HEK293 (cell line): Measurements from ENCODE around the gene LARGE1.

ENCODE experiments used
- CTCF ChIA-PET: fragments of 350-600 bp; formaldehyde crosslinking; extraction: SDS; loops from one replicate; lab custom pipeline; 2021; ENCODE audit warnings: antibody characterized with exemption; lab: Yijun Ruan, JAX
- POLR2A ChIA-PET: fragments of 300-600 bp; formaldehyde crosslinking; extraction: SDS; loops from one replicate; lab custom pipeline; 2020; ENCODE audit warnings: antibody characterized with exemption, inconsistent platforms; lab: Yijun Ruan, JAX
- H3K27ac ChIP-seq: fragments of 200-500 bp; sonication (Bioruptor generic); 2 replicates; pipeline ENCODE4 v1.5.1; 2014; ENCODE audit warnings: low read depth, low read length, control low read depth, inconsistent platforms; ENCODE audit errors: extremely low read depth
- H3K36me3 ChIP-seq, 2 experiments: fragments of 200-500 bp in 1 of 2; sonication (Bioruptor generic) in 1 of 2; 1 replicate in 1 of 2; 2 replicates in 1 of 2; pipeline ENCODE4 v1.5.1; 2014 to 2017; ENCODE audit warnings: inconsistent platforms in 2 of 2, low read length in 2 of 2; ENCODE audit not compliant: control insufficient read depth in 2 of 2, insufficient read depth in 1 of 2
- H3K4me1 ChIP-seq: fragments of 200-500 bp; sonication (Bioruptor generic); 2 replicates; pipeline ENCODE4 v1.5.1; 2014; ENCODE audit warnings: mild to moderate bottlenecking, low read length, inconsistent platforms; ENCODE audit not compliant: control insufficient read depth, insufficient read depth
- H3K4me3 ChIP-seq: 2 replicates; pipeline ENCODE4 v1.5.1; 2011; ENCODE audit warnings: low read depth, mild to moderate bottlenecking, control low read depth, low read length, moderate library complexity
- H3K9me3 ChIP-seq: fragments of 200-500 bp; sonication (Bioruptor generic); 2 replicates; pipeline ENCODE4 v1.5.1; 2014; ENCODE audit warnings: low read depth, low read length, inconsistent platforms; ENCODE audit not compliant: control insufficient read depth, insufficient read depth
- ELK4 ChIP-seq: IDR thresholded peaks from 2 replicates; pipeline ENCODE4 v1.6.1; 2011; ENCODE audit warnings: mild to moderate bottlenecking, low read depth, low read length, borderline replicate concordance
- GLI4 ChIP-seq: fragments of 450-650 bp; formaldehyde crosslinking; IDR thresholded peaks from 2 replicates; pipeline ENCODE4 v1.5.1; 2016; ENCODE audit warnings: missing biosample characterization, missing genetic modification characterization
- PRDM1 ChIP-seq: fragments of 450-650 bp; formaldehyde crosslinking; IDR thresholded peaks from 2 replicates; pipeline ENCODE4; 2016; ENCODE audit warnings: missing biosample characterization, missing genetic modification characterization
- SP2 ChIP-seq: fragments of 450-650 bp; formaldehyde crosslinking; IDR thresholded peaks from 2 replicates; pipeline ENCODE4 v1.5.1; 2016; ENCODE audit warnings: missing biosample characterization, missing genetic modification characterization
- ZBTB7A ChIP-seq: fragments of 450-650 bp; formaldehyde crosslinking; IDR thresholded peaks from 2 replicates; pipeline ENCODE4 v1.5.1; 2016; ENCODE audit warnings: low read depth, missing biosample characterization, missing genetic modification characterization
- ZFHX2 ChIP-seq: fragments of 450-650 bp; formaldehyde crosslinking; conservative IDR thresholded peaks from 2 replicates; pipeline ENCODE4 v1.5.1; 2016; ENCODE audit warnings: missing biosample characterization, missing genetic modification characterization
- ZFP37 ChIP-seq: fragments of 450-650 bp; formaldehyde crosslinking; IDR thresholded peaks from 2 replicates; pipeline ENCODE4 v1.5.1; 2016; ENCODE audit warnings: missing biosample characterization, missing genetic modification characterization
- ZIC2 ChIP-seq: fragments of 450-650 bp; formaldehyde crosslinking; IDR thresholded peaks from 2 replicates; pipeline ENCODE4 v1.5.1; 2016; ENCODE audit warnings: missing biosample characterization, missing genetic modification characterization
- ZNF292 ChIP-seq: fragments of 450-650 bp; formaldehyde crosslinking; IDR thresholded peaks from 2 replicates; pipeline ENCODE4 v1.5.1; 2016; ENCODE audit warnings: low read depth, missing biosample characterization, missing genetic modification characterization, borderline replicate concordance
- ZNF473 ChIP-seq: fragments of 450-650 bp; formaldehyde crosslinking; IDR thresholded peaks from 2 replicates; pipeline ENCODE4 v1.5.1; 2017; ENCODE audit warnings: missing biosample characterization, missing genetic modification characterization
- ZNF776 ChIP-seq: fragments of 450-650 bp; formaldehyde crosslinking; IDR thresholded peaks from 2 replicates; pipeline ENCODE4 v1.5.0; 2017; ENCODE audit warnings: missing biosample characterization, missing genetic modification characterization, borderline replicate concordance
- TF ChIP-seq, protein P1 (sequence below): fragments of 450-650 bp; formaldehyde crosslinking; IDR thresholded peaks from 2 replicates; pipeline ENCODE4 v1.5.1; 2016; ENCODE audit warnings: missing biosample characterization, missing genetic modification characterization
- TF ChIP-seq, protein P2 (sequence below): fragments of 450-650 bp; formaldehyde crosslinking; IDR thresholded peaks from 2 replicates; pipeline ENCODE4 v1.5.1; 2017; ENCODE audit warnings: missing biosample characterization, missing genetic modification characterization
- TF ChIP-seq, protein P3 (sequence below): fragments of 450-650 bp; formaldehyde crosslinking; IDR thresholded peaks from 2 replicates; pipeline ENCODE4 v1.5.1; 2016; ENCODE audit warnings: missing biosample characterization, missing genetic modification characterization
- TF ChIP-seq, protein P4 (sequence below): fragments of 450-650 bp; formaldehyde crosslinking; IDR thresholded peaks from 2 replicates; pipeline ENCODE4 v1.5.1; 2016; ENCODE audit warnings: missing biosample characterization, missing genetic modification characterization

LARGE1 gene

GRCh38 chr22:33853200-33854097 is 66.8 kb downstream of the LARGE1 start:
- POLR2A ChIA-PET = interaction anchor here (0.5 to 0.7 kb wide), 2 partner anchors 772 to 1922 kb away, joined by 4 to 7 read pairs; no protein-coding TSS in a partner anchor
- TF ChIP-seq ZNF776 (no peak), ZIC2 (tag by site-specific recombination) (peak; percentile 35; the same call in 1 of the 2 replicates)
- TF ChIP-seq, protein P1, sequence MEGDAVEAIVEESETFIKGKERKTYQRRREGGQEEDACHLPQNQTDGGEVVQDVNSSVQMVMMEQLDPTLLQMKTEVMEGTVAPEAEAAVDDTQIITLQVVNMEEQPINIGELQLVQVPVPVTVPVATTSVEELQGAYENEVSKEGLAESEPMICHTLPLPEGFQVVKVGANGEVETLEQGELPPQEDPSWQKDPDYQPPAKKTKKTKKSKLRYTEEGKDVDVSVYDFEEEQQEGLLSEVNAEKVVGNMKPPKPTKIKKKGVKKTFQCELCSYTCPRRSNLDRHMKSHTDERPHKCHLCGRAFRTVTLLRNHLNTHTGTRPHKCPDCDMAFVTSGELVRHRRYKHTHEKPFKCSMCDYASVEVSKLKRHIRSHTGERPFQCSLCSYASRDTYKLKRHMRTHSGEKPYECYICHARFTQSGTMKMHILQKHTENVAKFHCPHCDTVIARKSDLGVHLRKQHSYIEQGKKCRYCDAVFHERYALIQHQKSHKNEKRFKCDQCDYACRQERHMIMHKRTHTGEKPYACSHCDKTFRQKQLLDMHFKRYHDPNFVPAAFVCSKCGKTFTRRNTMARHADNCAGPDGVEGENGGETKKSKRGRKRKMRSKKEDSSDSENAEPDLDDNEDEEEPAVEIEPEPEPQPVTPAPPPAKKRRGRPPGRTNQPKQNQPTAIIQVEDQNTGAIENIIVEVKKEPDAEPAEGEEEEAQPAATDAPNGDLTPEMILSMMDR (tag by site-specific recombination) = no peak
- Histone ChIP-seq H3K9me3 (no peaks in the 10 kb centered on the region), H3K4me3 (no peak overlapping the region), H3K27ac (no peak overlapping the region), H3K36me3 (no peaks in the 10 kb centered on the region), H3K4me1 (peaks cover 15% of the 10 kb centered on the region)
- CTCF ChIA-PET = no interaction called here

DNA sequence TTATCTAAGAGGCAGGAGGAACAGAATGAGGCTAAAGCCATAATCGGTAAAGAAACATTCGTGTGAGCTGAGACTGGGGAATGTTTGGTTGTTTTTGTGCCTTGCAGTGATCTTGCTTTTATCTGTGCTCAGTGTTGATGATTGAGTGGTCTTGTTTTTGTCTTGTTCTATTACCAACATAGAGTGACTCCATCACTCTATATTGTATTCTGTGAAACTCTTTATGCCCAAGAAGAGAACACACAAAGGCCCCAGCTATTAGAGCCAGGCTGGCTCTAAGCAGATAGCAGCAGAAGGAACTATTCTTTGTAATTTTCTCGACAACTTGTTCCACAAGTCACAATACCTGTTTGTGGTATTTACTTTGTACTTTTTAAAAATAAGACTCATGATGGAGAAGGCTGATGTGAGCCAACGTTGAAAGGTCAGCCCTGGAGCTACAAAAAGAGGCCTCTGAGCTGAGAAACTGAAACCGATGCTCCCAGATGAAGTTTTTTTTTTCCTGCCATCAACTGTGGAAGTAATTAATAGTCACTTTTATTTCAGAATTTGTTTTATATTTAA is 68.4 kb downstream of the LARGE1 start:
- Histone ChIP-seq H3K4me3 (no peak overlapping the region), H3K9me3 (no peaks in the 10 kb centered on the region), H3K27ac (no peak overlapping the region)
- ChIA-PET CTCF (interaction anchor here (0.6 kb wide), 1 partner anchor 107 kb away, joined by 4 read pairs; no protein-coding TSS in a partner anchor), POLR2A (interaction anchor here (1.2 kb wide), 1 partner anchor 11 kb away, joined by 3 read pairs; no protein-coding TSS in a partner anchor)
- TF ChIP-seq, protein P2, sequence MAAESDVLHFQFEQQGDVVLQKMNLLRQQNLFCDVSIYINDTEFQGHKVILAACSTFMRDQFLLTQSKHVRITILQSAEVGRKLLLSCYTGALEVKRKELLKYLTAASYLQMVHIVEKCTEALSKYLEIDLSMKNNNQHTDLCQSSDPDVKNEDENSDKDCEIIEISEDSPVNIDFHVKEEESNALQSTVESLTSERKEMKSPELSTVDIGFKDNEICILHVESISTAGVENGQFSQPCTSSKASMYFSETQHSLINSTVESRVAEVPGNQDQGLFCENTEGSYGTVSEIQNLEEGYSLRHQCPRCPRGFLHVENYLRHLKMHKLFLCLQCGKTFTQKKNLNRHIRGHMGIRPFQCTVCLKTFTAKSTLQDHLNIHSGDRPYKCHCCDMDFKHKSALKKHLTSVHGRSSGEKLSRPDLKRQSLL (tag by site-specific recombination) = 0 out of 2 replicates have a peak, but pooled peaks have one; percentile 24
- TF ChIP-seq ZBTB7A (tag by site-specific recombination) = no peak
- TF ChIP-seq, all 188 proteins: peak for 1
- no peaks in the 10 kb centered on the region for H3K36me3 ChIP-seq
- H3K4me1 ChIP-seq = peaks cover 15% of the 10 kb centered on the region

DNA sequence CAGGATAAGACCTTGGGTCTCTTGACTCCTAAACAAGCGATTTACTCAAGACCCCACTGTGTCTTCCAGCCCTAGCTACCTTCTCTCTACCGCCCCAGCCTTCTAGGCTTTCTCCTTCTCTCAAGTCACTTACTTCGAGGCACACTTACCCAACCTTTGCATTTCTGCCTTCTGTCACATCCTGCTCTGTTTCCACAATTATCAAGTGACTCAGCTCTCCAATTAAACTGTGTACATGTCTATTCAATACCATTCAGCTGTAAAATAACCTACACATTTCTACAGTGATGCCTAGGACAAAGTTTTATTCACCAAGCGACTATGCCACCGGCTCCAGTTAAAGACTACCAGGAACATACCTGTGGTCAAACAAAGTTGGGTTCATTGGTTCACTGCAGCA is 69.0 kb downstream of the LARGE1 start:
- Histone ChIP-seq H3K36me3 (no peaks in the 10 kb centered on the region), H3K4me1 (peaks cover 15% of the 10 kb centered on the region), H3K9me3 (no peaks in the 10 kb centered on the region), H3K27ac (no peak overlapping the region), H3K4me3 (no peak overlapping the region)
- CTCF ChIA-PET = interaction anchor here (0.6 to 0.7 kb wide), 2 partner anchors 14 to 244 kb away, joined by 3 read pairs; no protein-coding TSS in a partner anchor
- POLR2A ChIA-PET = interaction anchor here (1.2 kb wide), 1 partner anchor 11 kb away, joined by 3 read pairs; no protein-coding TSS in a partner anchor
- TF ChIP-seq ELK4 (no peak), ZNF473 (tag by site-specific recombination) (no peak), ZFHX2 (tag by site-specific recombination) (no peak), ZNF292 (tag by site-specific recombination) (no peak), SP2 (tag by site-specific recombination) (no peak), GLI4 (no peak), ZFP37 (tag by site-specific recombination) (no peak), PRDM1 (tag by site-specific recombination) (no peak)
- TF ChIP-seq, protein P3, sequence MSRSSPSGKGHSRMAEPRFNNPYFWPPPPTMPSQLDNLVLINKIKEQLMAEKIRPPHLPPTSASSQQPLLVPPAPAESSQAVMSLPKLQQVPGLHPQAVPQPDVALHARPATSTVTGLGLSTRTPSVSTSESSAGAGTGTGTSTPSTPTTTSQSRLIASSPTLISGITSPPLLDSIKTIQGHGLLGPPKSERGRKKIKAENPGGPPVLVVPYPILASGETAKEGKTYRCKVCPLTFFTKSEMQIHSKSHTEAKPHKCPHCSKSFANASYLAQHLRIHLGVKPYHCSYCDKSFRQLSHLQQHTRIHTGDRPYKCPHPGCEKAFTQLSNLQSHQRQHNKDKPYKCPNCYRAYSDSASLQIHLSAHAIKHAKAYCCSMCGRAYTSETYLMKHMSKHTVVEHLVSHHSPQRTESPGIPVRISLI (tag by site-specific recombination) = no peak
- TF ChIP-seq, protein P4, sequence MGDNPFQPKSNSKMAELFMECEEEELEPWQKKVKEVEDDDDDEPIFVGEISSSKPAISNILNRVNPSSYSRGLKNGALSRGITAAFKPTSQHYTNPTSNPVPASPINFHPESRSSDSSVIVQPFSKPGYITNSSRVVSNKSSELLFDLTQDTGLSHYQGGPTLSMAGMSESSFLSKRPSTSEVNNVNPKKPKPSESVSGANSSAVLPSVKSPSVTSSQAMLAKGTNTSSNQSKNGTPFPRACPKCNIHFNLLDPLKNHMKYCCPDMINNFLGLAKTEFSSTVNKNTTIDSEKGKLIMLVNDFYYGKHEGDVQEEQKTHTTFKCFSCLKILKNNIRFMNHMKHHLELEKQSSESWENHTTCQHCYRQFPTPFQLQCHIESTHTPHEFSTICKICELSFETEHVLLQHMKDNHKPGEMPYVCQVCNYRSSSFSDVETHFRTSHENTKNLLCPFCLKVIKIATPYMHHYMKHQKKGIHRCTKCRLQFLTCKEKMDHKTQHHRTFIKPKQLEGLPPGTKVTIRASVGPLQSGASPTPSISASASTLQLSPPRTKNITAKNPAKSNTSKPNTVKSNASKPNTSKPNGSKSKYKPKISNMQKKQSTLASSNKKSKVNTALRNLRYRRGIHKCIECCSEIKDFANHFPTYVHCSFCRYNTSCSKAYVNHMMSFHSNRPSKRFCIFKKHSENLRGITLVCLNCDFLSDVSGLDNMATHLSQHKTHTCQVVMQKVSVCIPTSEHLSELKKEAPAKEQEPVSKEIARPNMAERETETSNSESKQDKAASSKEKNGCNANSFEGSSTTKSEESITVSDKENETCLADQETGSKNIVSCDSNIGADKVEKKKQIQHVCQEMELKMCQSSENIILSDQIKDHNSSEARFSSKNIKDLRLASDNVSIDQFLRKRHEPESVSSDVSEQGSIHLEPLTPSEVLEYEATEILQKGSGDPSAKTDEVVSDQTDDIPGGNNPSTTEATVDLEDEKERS = no peak
